Measurements from ENCODE around the gene INPP5D.

- no peak for TF ChIP-seq USF1 (CRISPR knock-in tag; IDR thresholded peaks at IDR 0.05)
- TF ChIP-seq PRRX2 (CRISPR knock-in tag; IDR thresholded peaks at IDR 0.05), result no peak
- peak; percentile 38; the same call in 1 of the 2 replicates for TF ChIP-seq CTCF (IDR thresholded peaks at IDR 0.05)
- TF ChIP-seq SMAD3 (CRISPR knock-in tag; IDR thresholded peaks at IDR 0.05; ENCODE audit: borderline replicate concordance), result no peak
- TF ChIP-seq TP53 (CRISPR knock-in tag; IDR thresholded peaks at IDR 0.05), result no peak
These were observed 69.3 kb downstream of the INPP5D start for GRCh38 chr2:233129351-233129978.

Measured in WTC11 (cell line).